Karpas-422 (cell line): Measurements from ENCODE around the gene TRAPPC2. TPM values are rescaled to one million over a fixed set of nuclear protein-coding genes. Genes with fewer than 3 reads are reported as not detected.

ENCODE experiments used
- DNase-seq: peaks from one replicate; pipeline ENCODE4 v3.0.0-alpha.2; 2015
- H2AFZ ChIP-seq: fragments of 200-600 bp; sonication (generic); 2 replicates; pipeline ENCODE4 v1.6.1; 2014; ENCODE audit warnings: antibody characterized with exemption, low read length, mixed read lengths
- H3K27ac ChIP-seq: fragments of 200-600 bp; sonication (generic); 2 replicates; pipeline ENCODE4 v1.5.1; 2014; ENCODE audit warnings: mild to moderate bottlenecking, low read length, moderate library complexity
- H3K27me3 ChIP-seq: fragments of 200-600 bp; sonication (generic); 2 replicates; pipeline ENCODE4 v1.6.1; 2014; ENCODE audit warnings: low read length, mixed read lengths
- H3K36me3 ChIP-seq: fragments of 200-600 bp; sonication (generic); 2 replicates; pipeline ENCODE4 v1.6.1; 2014; ENCODE audit warnings: low read length, mixed read lengths; ENCODE audit not compliant: insufficient read depth
- H3K4me1 ChIP-seq: fragments of 200-600 bp; sonication (generic); 2 replicates; pipeline ENCODE4 v1.6.1; 2014; ENCODE audit warnings: mild to moderate bottlenecking, low read length, mixed read lengths
- H3K4me2 ChIP-seq: fragments of 200-600 bp; sonication (generic); 2 replicates; pipeline ENCODE4 v1.6.1; 2014; ENCODE audit warnings: low read length, low read depth, mild to moderate bottlenecking; ENCODE audit not compliant: poor library complexity, severe bottlenecking
- H3K4me3 ChIP-seq: fragments of 200-600 bp; sonication (generic); 2 replicates; pipeline ENCODE4 v1.5.1; 2014; ENCODE audit warnings: mild to moderate bottlenecking, antibody characterized with exemption, low read length, mixed read lengths
- H3K79me2 ChIP-seq: fragments of 200-600 bp; sonication (generic); 2 replicates; pipeline ENCODE4 v1.6.1; 2014; ENCODE audit warnings: mild to moderate bottlenecking, low read length, mixed read lengths
- H3K9ac ChIP-seq: fragments of 200-600 bp; sonication (generic); 2 replicates; pipeline ENCODE4 v1.6.0; 2014; ENCODE audit warnings: low read length
- H3K9me2 ChIP-seq: fragments of 200-600 bp; sonication (generic), shearing (Covaris generic); replicated peaks from 2 replicates; pipeline ENCODE4 v1.6.0; 2014; ENCODE audit warnings: mild to moderate bottlenecking, low read length, moderate library complexity; ENCODE audit not compliant: insufficient read depth
- H3K9me3 ChIP-seq: fragments of 300-700, 200-600 bp; sonication (generic); 2 replicates; pipeline ENCODE4 v1.6.1; 2014; ENCODE audit warnings: low read length, mixed read lengths
- H4K20me1 ChIP-seq: fragments of 200-600 bp; sonication (generic); 2 replicates; pipeline ENCODE4 v1.6.1; 2014; ENCODE audit warnings: mild to moderate bottlenecking, antibody characterized with exemption, low read length, low read depth; ENCODE audit not compliant: insufficient read depth
- total RNA-seq: library from RNA; depleted of rRNA; stranded (reverse); fragments of >200 nt; shearing (Covaris generic); gene quantifications from 2 replicates; pipeline ENCODE4 v1.2.3, GENCODE V29; 2014; ENCODE audit warnings: low replicate concordance; rRNA removed

Gene TRAPPC2
- total RNA-seq, result 29.5 and 60.5 TPM in 2 replicates

DNA sequence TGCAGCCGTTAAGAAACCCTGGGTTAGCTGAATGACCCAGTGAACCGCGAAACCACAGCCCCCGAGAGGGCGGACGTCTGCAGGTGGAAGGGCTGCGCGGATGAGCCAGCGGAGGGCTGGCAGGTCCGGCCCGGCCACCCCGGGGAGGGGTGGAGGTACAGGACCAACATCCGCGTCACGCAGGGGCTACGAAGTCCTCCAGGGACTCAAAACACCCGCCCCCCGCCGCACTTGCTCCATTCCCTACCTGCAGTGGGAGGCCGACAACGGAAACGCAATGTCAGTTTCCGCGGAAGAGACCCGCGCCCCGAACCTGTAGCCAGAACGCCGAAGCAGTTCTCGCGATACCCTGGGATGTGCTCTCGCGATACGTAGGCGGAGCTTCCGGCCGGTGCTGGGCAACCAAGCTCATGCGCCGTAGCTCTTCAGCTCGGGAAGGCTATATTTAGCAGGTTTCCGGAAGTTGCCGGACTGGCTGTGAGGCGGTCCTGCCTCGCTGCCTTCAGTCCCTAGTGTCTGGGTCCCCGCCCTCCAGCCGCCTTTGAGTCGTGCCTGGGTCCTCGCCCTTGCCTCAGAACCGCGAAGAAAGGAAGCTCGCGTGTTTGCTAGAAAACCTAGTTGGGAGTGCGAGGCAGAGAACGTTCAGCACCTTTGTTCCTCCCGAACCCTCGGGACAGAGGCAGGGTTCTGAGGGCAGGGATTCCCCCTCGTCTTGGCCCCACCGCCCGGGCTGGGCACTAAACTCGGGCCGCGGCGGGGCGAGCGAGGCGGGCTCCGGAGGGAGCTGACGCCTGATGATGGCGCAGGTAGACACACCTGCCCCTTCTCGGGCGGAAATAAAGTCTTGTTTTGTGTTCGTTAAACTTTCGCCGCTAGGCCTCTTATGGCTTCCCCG, at the start of gene TRAPPC2, which contains the start of gene OFD1:
Gene TRAPPC2, minus strand, starts transcription at position 343 of the 895 bp plus-strand sequence. CDS start 14,657 bp downstream, outside the sequence.
Gene OFD1, plus strand, starts transcription at position 471 of the 895 bp plus-strand sequence. Its CDS starts 324 bp downstream, at position 795.
- peak within 1 kb of the TSS; percentile 96 for H3K4me3 ChIP-seq
- H3K9me3 ChIP-seq, result no peaks in the 10 kb centered on the region; the same call in 1 of the 2 replicates
- peak within 1 kb of the TSS; percentile 100 for H3K27ac ChIP-seq
- no peaks in the 10 kb centered on the region for H4K20me1 ChIP-seq
- H3K36me3 ChIP-seq, result peaks cover 24% of the 10 kb centered on the region
- peak within 1 kb of the TSS; percentile 95 for H3K9ac ChIP-seq
- peak within 1 kb of the TSS; percentile 76; the same call in 1 of the 2 replicates for H2AFZ ChIP-seq
- peak; percentile 100 for DNase-seq
- H3K4me1 ChIP-seq, result peaks cover 43% of the 10 kb centered on the region
- H3K27me3 ChIP-seq, result no peaks in the 10 kb centered on the region
- peaks cover 75% of the 10 kb centered on the region for H3K79me2 ChIP-seq
- peak within 1 kb of the TSS; percentile 95 for H3K4me2 ChIP-seq
- H3K9me2 ChIP-seq, result no peaks in the 10 kb centered on the region

DNA sequence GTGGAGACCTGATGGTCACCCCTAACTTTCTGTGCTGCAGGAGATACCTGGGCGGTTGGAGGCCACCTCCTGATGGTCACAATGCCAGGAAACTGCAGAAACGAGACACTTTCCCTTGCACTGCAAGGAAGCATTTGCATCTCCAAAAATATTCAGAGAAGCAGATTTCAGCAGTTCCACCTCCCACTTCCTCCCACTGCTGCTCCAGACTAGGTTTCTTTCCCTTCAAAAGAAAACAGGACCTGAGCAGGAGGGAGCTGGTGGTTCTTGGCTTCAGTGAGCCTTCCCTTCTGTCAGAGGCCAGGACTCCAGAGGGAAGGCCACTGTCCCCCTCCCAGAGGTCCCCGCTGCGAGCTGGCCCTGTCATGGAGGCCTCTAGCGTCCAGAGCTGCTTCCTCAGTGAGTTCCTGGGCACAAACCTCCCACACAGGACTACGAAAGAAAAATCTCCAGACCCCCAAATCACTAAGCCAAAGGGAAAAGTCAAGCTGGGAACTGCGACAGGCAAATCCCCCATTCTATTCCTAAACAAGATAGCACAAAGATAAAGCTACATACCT, 46.5 kb upstream of the TRAPPC2 start:
- no peaks in the 10 kb centered on the region for H4K20me1 ChIP-seq
- H3K4me3 ChIP-seq, result no peak overlapping the region
- no peak overlapping the region for H3K27ac ChIP-seq
- no peak overlapping the region for H3K4me2 ChIP-seq
- H3K9me3 ChIP-seq, result no peaks in the 10 kb centered on the region
- no peaks in the 10 kb centered on the region for H3K79me2 ChIP-seq
- peaks cover 4% of the 10 kb centered on the region; the same call in 1 of the 2 replicates for H3K36me3 ChIP-seq
- DNase-seq, result no peak
- no peak overlapping the region for H2AFZ ChIP-seq
- no peaks in the 10 kb centered on the region for H3K9me2 ChIP-seq
- H3K27me3 ChIP-seq, result no peaks in the 10 kb centered on the region
- H3K4me1 ChIP-seq, result no peaks in the 10 kb centered on the region
- H3K9ac ChIP-seq, result no peak overlapping the region

DNA sequence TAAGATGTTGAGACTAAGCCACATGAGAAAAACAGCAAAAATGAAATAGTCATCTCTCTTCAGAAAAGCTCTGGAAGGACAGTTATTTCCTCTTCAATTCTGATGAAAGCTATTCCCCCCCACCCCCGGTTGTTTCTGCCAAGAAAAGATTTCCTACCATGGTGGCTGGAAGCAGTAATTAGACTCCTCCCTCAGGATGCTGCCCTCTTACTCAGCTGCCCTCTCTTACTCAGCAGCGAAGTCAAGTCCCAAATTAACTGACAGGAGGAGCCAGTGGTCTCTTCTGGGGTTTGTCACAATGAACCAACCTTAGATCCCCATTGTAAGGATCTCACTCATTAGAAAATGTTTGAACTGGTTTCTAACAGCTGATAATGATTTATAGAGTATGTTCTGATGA, 44.5 kb upstream of the TRAPPC2 start:
- Histone ChIP-seq H3K9me3 (no peaks in the 10 kb centered on the region), H3K79me2 (no peaks in the 10 kb centered on the region), H3K36me3 (peaks cover 17% of the 10 kb centered on the region; the same call in 1 of the 2 replicates), H3K9ac (no peak overlapping the region), H3K4me3 (no peak overlapping the region), H3K4me1 (no peaks in the 10 kb centered on the region), H3K27ac (no peak overlapping the region), H4K20me1 (no peaks in the 10 kb centered on the region), H3K9me2 (no peaks in the 10 kb centered on the region), H2AFZ (no peak overlapping the region), H3K4me2 (no peak overlapping the region), H3K27me3 (no peaks in the 10 kb centered on the region)
- DNase-seq, result no peak

DNA sequence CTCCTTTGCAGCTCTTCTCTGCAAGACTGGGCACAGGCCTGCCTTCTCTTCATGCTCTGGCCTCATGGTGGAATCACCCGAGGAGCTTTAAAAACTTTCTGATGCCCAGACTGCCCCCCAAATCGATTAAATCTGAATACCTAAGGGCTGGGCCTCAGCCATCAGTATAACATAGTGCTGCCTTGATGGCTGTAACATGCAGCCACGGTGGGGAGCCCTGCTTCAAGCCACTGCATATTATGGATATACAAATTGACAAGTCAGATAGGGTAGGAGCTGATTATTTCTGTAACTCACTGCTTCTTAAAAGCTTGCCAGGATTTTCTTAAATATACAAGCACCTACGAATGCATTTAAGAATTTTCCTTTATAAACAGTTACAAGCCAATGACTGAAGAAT, 42.0 kb upstream of the TRAPPC2 start:
- no peak for DNase-seq
- no peaks in the 10 kb centered on the region for H3K79me2 ChIP-seq
- H3K9me2 ChIP-seq, result no peaks in the 10 kb centered on the region
- H3K4me1 ChIP-seq, result no peaks in the 10 kb centered on the region
- H2AFZ ChIP-seq, result no peak overlapping the region
- no peaks in the 10 kb centered on the region for H3K27me3 ChIP-seq
- no peak overlapping the region for H3K9ac ChIP-seq
- H3K9me3 ChIP-seq, result no peaks in the 10 kb centered on the region
- H3K4me3 ChIP-seq, result no peak overlapping the region
- peaks cover 38% of the 10 kb centered on the region; the same call in 1 of the 2 replicates for H3K36me3 ChIP-seq
- H3K4me2 ChIP-seq, result no peak overlapping the region
- no peak overlapping the region for H3K27ac ChIP-seq
- no peaks in the 10 kb centered on the region for H4K20me1 ChIP-seq

DNA sequence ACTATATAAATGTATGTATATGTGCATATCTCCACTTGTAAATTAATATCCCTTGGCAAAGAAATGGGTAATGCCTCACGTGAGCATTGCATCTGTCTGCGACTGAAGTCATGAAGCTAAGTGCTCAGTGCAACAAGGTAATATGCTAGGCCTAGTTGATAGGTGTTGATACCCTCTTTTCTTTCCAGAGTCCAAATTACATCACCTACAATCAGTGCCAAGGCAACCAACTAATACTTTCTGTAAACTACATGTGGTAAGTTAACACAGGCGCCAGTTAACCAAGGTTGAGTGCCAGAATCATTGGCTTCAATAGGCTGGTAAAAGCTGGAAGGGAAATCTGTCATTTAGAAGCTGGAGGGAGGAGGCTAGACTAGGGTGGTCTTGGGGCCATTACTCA, 41.4 kb upstream of the TRAPPC2 start:
- no peaks in the 10 kb centered on the region for H3K27me3 ChIP-seq
- DNase-seq, result no peak
- H3K9ac ChIP-seq, result no peak overlapping the region
- H4K20me1 ChIP-seq, result no peaks in the 10 kb centered on the region
- no peaks in the 10 kb centered on the region for H3K4me1 ChIP-seq
- no peaks in the 10 kb centered on the region for H3K79me2 ChIP-seq
- H3K9me3 ChIP-seq, result no peaks in the 10 kb centered on the region
- H2AFZ ChIP-seq, result no peak overlapping the region
- no peak overlapping the region for H3K4me3 ChIP-seq
- no peak overlapping the region for H3K4me2 ChIP-seq
- no peaks in the 10 kb centered on the region for H3K9me2 ChIP-seq
- H3K27ac ChIP-seq, result no peak overlapping the region
- H3K36me3 ChIP-seq, result peaks cover 44% of the 10 kb centered on the region; the same call in 1 of the 2 replicates

DNA sequence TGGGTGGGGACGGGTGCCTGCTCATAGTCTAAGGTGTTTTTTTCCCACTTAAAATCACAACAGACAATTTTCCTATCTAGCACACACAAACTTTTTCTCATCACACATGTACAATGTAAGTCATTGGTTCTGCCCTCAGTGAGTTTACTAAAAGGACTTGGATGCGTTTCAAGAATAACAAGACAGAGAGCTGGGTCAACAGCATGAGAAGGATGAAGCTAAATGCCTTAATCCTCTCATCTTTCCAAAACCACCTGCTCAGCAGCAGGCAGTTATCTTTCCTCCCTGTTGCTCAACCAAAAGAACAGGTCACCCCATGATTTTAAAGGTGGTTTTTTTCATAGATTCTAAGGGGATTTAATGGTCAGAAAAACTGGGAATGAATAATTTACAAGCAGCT, 40.3 kb upstream of the TRAPPC2 start:
- Histone ChIP-seq H3K4me2 (no peak overlapping the region), H3K9me3 (no peaks in the 10 kb centered on the region), H3K27ac (no peak overlapping the region), H3K4me3 (no peak overlapping the region), H2AFZ (no peak overlapping the region), H3K79me2 (no peaks in the 10 kb centered on the region), H3K9me2 (no peaks in the 10 kb centered on the region), H3K9ac (no peak overlapping the region), H4K20me1 (no peaks in the 10 kb centered on the region), H3K4me1 (no peaks in the 10 kb centered on the region), H3K27me3 (no peaks in the 10 kb centered on the region), H3K36me3 (peaks cover 54% of the 10 kb centered on the region; the same call in 1 of the 2 replicates)
- DNase-seq, result no peak

DNA sequence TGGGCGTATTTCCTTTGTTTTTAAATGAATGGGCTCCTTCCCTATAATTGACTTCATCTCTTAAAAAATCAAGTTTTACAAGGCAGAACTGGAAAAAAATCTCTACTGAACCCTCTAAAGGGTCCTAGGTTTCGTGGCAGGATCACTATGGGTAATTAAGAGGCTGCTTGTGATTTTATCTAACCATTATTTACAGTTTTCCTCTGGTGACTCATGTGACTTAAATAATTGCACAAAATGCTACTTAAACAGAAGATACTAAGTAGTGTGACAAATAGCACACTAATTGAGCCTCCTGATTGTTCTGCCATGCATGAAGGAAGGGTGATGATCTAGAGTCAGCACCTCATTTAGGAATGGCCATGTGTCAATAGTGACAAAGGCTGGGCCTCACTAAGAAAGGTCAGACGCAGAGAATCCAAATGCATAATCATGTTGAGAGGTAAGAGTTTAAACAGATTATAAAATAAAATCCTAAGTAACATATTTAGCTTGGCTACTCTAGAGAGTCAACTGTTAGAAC, 35.7 kb upstream of the TRAPPC2 start:
- DNase-seq, result no peak
- peaks cover 84% of the 10 kb centered on the region for H3K36me3 ChIP-seq
- H2AFZ ChIP-seq, result no peak overlapping the region
- H3K4me1 ChIP-seq, result no peaks in the 10 kb centered on the region
- no peak overlapping the region for H3K9ac ChIP-seq
- H3K27ac ChIP-seq, result no peak overlapping the region
- H3K9me3 ChIP-seq, result no peaks in the 10 kb centered on the region
- no peak overlapping the region for H3K4me3 ChIP-seq
- no peak overlapping the region for H3K4me2 ChIP-seq
- H3K27me3 ChIP-seq, result no peaks in the 10 kb centered on the region
- H4K20me1 ChIP-seq, result no peaks in the 10 kb centered on the region
- H3K79me2 ChIP-seq, result no peaks in the 10 kb centered on the region
- no peaks in the 10 kb centered on the region for H3K9me2 ChIP-seq

DNA sequence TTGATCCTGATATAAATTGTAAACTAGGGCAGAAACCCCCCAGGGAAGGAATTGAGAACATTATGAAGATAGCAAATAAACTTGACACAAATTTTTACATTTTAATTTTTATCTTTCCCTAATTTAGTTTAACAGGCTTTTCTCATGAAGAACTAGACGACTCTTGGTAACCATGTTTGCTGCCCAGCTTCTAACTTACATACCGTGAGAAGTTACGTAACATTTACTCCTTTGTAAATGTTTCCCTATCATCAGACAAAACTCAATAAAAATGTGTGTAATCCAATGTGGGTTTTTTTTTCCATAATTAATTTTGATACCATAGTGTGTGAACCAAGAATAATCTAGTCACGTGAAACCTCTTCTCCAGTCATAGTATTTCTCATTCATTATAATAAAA, 34.5 kb upstream of the TRAPPC2 start:
- Histone ChIP-seq H3K4me3 (no peak overlapping the region), H3K9me3 (no peaks in the 10 kb centered on the region), H3K9ac (no peak overlapping the region), H3K79me2 (no peaks in the 10 kb centered on the region), H3K4me2 (no peak overlapping the region), H3K36me3 (peaks cover 82% of the 10 kb centered on the region), H3K27me3 (no peaks in the 10 kb centered on the region), H4K20me1 (no peaks in the 10 kb centered on the region), H3K4me1 (no peaks in the 10 kb centered on the region), H3K9me2 (no peaks in the 10 kb centered on the region), H2AFZ (no peak overlapping the region), H3K27ac (no peak overlapping the region)
- no peak for DNase-seq
